ENCODE measurements around the gene HOXB5. TPM values are rescaled to one million over a fixed set of nuclear protein-coding genes. Genes with fewer than 3 reads are reported as not detected.

HOXB5 gene
- total and polyA plus RNA-seq, 10 of the 15 experiments (the other 5 are each of a cell fraction or from before 2014, with no cell fraction given) = not detected

GRCh38 chr17:48548523-48549280, 44.9 kb downstream of the HOXB5 start:
- no TSS peak for BruUV-seq (replicated peaks)
- CTCF ChIA-PET = interaction anchor here (0.6 to 1.4 kb wide), 3 partner anchors 35 to 197 kb away, joined by 3 to 4 read pairs (median 3); no protein-coding TSS in a partner anchor
- H3K27ac ChIP-seq (ENCODE audit: control insufficient read depth, insufficient read depth) = no peak overlapping the region
- no peak overlapping the region for H3K4me3 ChIP-seq
- WGBS (ENCODE audit: insufficient coverage, insufficient replicate concordance, low lambda C conversion rate, missing lambda C conversion rate) = 74% methylated on average over 6 of the region's 6 CpGs
- in situ Hi-C loops (cut with MboI) (no loop called here), intact Hi-C loops (cut with micrococcal nuclease; ENCODE audit: unreplicated experiment) (no loop called here)
- DNase-seq (ENCODE audit: low read depth, low spot score) (no peak), FAIRE-seq (no peak), ATAC-seq (no peak)
- H3K4me2 ChIP-seq (ENCODE audit: control insufficient read depth, insufficient read depth) = no peak overlapping the region
- H2AFZ ChIP-seq (ENCODE audit: control insufficient read depth, low read depth, low read length) = no peak overlapping the region
- SMC1A ChIA-PET (ENCODE audit: uncharacterized antibody, unreplicated experiment) = interaction anchor here (1.0 to 1.4 kb wide), 2 partner anchors 31 to 57 kb away, joined by 3 read pairs; no protein-coding TSS in a partner anchor
- peaks cover 7% of the 10 kb centered on the region for H3K4me1 ChIP-seq (ENCODE audit: control insufficient read depth, insufficient read depth, low read length)
- POLR2A ChIA-PET = interaction anchor here (1.0 to 1.6 kb wide), 2 partner anchors 9 to 37 kb away, joined by 6 to 8 read pairs; no protein-coding TSS in a partner anchor
- RAD21 ChIA-PET (ENCODE audit: unreplicated experiment) = no interaction called here
- no peak overlapping the region for H3K9ac ChIP-seq (ENCODE audit: control insufficient read depth, insufficient read depth, low read length)
- no peaks in the 10 kb centered on the region for H3K9me3 ChIP-seq (replicated peaks; ENCODE audit: control insufficient read depth, insufficient read depth, low read length)
- H3K36me3 ChIP-seq (ENCODE audit: control insufficient read depth in 2 of 2, insufficient read depth in 2 of 2, low read length in 1 of 2) = peaks cover 0 to 6% of the 10 kb centered on the region in 2 experiments; a peak in 2 of 4 replicates
- no peaks in the 10 kb centered on the region; the same call in none of the 2 replicates for H3K79me2 ChIP-seq (ENCODE audit: control insufficient read depth, insufficient read depth, low read length)
- TF ChIP-seq E2F8 (IDR thresholded peaks at IDR 0.05; ENCODE audit: low read depth, partially characterized antibody) (no peak), ZBTB11 (CRISPR knock-in tag; IDR thresholded peaks at IDR 0.05) (no peak), CBX3 (IDR thresholded peaks at IDR 0.05; ENCODE audit: borderline replicate concordance, low read depth) (no peak), ATF2 (IDR thresholded peaks at IDR 0.05; ENCODE audit: low read length) (no peak), MEF2B (IDR thresholded peaks at IDR 0.05; ENCODE audit: partially characterized antibody, poor library complexity, severe bottlenecking) (no peak)
- H4K20me1 ChIP-seq (ENCODE audit: control insufficient read depth, insufficient read depth) = no peaks in the 10 kb centered on the region
- no peaks in the 10 kb centered on the region for H3K27me3 ChIP-seq (replicated peaks in 1 of 2; ENCODE audit: control insufficient read depth in 2 of 2, insufficient read depth in 2 of 2, low read length in 1 of 2)

Data from GM12878 (cell line).